ENCODE data around the gene NACAD.

- TF ChIP-seq, protein P1, sequence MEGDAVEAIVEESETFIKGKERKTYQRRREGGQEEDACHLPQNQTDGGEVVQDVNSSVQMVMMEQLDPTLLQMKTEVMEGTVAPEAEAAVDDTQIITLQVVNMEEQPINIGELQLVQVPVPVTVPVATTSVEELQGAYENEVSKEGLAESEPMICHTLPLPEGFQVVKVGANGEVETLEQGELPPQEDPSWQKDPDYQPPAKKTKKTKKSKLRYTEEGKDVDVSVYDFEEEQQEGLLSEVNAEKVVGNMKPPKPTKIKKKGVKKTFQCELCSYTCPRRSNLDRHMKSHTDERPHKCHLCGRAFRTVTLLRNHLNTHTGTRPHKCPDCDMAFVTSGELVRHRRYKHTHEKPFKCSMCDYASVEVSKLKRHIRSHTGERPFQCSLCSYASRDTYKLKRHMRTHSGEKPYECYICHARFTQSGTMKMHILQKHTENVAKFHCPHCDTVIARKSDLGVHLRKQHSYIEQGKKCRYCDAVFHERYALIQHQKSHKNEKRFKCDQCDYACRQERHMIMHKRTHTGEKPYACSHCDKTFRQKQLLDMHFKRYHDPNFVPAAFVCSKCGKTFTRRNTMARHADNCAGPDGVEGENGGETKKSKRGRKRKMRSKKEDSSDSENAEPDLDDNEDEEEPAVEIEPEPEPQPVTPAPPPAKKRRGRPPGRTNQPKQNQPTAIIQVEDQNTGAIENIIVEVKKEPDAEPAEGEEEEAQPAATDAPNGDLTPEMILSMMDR (IDR thresholded peaks at IDR 0.05; ENCODE audit: low read depth, low read length, poor library complexity, severe bottlenecking): no peak
- TF ChIP-seq EZH2phosphoT487 (IDR thresholded peaks at IDR 0.05; ENCODE audit: borderline replicate concordance, low read length): no peak
Measured at GRCh38 chr7:45132708-45133320, 44.0 kb upstream of the NACAD start.

Data from DOHH2 (cell line).